Activated CD8-positive, alpha-beta memory T cell treated with anti-CD3 and anti-CD28 coated beads, Interleukin-2, amount 50 U/mL, for 24 hours (primary cell): Measurements from ENCODE around the gene NRL.

Experiments
- DNase-seq: peaks from one replicate; pipeline ENCODE4 v3.0.0-alpha.2; 2020; ENCODE audit errors: extremely low read depth

NRL gene

DNA sequence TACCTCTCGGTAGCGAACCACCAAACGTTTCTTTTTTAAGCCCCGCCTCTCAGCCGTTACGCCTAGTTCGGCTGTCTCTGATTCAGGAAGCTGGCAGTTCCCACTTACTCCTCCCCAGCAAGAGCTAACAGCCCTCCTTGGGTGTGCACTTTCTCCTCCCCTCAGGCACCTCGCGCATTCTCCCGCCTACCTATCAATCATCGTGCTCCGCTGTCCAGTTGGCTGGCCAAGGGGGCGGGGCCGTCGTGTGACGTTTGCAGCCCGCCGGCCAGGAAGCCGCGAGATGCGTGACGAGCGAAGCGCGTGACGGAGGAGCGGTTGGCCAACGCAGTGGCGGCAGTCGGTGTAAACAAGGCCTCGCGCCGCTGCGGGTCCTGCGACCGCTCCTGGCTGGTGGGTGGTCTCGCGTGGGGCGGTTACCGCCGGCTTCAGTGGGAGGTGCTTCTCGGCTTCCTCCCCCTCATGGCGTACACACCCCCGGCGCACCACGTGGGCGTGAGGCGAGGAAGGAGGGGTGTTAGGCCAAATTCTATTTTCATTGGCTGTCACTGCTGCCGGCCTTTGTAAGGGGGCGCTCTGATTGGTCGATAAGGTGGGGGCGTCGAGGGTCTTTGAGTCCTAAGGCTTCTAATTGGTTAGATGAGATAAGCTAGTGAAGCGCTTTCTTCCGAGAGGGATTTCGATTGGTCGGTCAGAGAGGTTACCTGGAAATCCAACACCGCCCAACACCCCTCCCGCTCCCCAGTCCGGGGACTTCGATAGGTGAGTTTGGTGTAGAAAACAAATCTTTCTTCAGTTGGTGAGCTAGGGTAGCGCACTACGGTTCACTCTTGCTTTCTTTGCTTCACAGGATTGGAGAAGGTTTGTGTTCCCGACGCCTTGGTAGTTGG, at the start of gene NRL, which contains the start of gene DCAF11:
Gene NRL, minus strand, starts transcription at position 418 of the 890 bp plus-strand sequence. CDS start 32,101 bp downstream, outside the sequence.
Gene DCAF11, plus strand, starts transcription at position 246 of the 890 bp plus-strand sequence. CDS start 818 bp downstream, outside the sequence.
- DNase-seq: peak; percentile 94

GRCh38 chr14:24162093-24162492, 47.3 kb upstream of the NRL start:
- DNase-seq: no peak

GRCh38 chr14:24160850-24161804, 46.4 kb upstream of the NRL start, which contains the start of gene IRF9:
Gene IRF9, plus strand, starts transcription at chr14:24161265. Its CDS starts 880 bp downstream, at chr14:24162145.
- DNase-seq: peak; percentile 98

- DNase-seq: no peak
These were observed 45.7 kb upstream of the NRL start for GRCh38 chr14:24160499-24160849.

DNA sequence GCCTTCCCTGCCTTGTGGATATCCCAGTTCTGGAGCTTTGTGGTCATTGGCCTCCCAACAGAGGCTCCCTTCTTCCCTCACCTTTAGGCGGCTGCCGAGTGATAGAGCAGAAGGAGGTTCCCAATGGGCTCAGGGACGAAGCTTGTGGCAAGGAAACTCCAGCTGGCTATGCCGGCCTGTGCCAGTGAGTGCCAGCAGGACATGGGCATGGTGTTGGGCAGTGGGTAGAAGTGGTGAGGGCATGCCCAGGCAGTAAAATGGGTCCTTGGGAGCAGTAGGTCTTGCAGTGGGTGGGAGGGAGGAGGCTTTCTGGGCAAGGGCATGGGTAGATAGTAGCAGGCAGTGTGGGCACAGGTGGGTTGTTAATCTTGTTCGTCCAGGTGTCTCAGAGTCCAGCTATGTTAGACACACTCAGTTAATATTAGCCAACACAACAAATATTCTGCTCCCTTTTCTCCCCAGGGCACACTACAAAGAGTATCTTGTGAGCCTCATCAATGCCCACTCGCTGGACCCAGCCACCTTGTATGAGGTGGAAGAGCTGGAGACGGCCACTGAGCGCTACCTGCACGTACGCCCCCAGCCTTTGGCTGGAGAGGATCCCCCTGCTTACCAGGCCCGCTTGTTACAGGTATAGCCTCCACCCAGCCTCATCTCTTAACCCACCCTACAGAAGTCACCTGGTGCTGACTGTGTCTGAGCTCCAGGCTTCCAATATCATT, 45.2 kb upstream of the NRL start:
- DNase-seq: no peak

DNA sequence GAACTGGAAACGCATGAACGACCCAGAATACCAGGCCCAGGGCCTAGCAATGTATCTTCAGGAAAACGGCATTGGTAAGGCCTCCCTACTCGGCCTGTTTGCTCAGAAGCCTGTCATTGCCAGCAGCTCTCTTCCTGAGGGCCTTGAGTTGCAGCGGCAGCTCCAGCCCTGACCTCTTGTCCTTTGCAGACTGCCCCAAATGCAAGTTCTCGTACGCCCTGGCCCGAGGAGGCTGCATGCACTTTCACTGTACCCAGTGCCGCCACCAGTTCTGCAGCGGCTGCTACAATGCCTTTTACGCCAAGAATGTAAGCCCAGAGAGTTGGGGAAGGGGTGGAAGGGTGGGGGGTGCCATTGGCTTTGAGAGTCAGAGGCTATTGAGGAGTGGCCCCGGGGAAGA, 42.6 kb upstream of the NRL start:
- no peak for DNase-seq

DNA sequence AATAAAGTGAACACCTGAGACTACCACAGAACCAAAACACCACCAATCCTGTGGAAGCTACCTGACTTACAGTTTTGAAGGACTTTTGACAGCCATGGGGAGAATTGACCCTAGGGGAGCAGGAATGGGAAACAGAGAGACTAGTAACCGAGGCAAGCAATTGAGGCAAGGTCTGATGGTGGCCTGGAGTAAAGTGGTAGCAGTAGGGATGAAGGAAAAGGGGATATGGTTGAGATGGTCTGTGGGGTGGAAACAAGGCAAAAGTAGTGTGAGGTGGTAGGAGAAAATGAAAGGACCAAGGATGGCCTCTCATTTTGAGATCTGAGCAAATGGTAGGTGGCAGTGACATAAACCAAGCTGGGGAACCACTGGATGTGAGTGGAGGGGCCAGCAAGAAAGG, 42.1 kb upstream of the NRL start:
- DNase-seq: no peak

GRCh38 chr14:24155100-24155499, 40.4 kb upstream of the NRL start:
- DNase-seq: no peak

GRCh38 chr14:24151404-24152080, 36.8 kb upstream of the NRL start:
- no peak for DNase-seq

DNA sequence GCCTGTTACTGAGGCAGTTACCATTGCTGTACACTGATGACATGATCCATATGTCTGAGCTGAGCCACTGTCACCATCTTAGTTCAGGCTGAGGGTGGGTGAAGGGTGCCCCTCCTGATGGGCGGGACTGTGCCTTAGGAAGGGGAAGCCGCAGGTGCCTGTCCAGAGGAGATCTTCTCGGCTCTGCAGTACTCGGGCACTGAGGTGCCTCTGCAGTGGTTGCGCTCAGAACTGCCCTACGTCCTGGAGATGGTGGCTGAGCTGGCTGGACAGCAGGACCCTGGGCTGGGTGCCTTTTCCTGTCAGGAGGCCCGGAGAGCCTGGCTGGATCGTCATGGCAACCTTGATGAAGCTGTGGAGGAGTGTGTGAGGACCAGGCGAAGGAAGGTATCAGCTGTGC, 36.2 kb upstream of the NRL start:
- no peak for DNase-seq

- no peak for DNase-seq
These were observed 35.8 kb upstream of the NRL start for GRCh38 chr14:24150567-24150966.

DNA sequence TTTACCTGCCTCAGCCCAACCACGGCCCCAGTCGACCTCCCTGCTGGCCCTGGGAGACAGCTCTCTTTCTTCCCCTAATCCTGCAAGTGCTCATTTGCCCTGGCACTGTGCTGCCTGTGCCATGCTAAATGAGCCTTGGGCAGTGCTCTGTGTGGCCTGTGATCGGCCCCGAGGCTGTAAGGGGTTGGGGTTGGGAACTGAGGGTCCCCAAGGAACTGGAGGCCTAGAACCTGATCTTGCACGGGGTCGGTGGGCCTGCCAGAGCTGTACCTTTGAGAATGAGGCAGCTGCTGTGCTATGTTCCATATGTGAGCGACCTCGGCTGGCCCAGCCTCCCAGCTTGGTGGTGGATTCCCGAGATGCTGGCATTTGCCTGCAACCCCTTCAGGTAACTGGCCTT, 35.3 kb upstream of the NRL start:
- no peak for DNase-seq

GRCh38 chr14:24149302-24149969, 34.7 kb upstream of the NRL start:
- no peak for DNase-seq

- no peak for DNase-seq
These were observed 33.1 kb upstream of the NRL start for GRCh38 chr14:24147761-24148428.

DNA sequence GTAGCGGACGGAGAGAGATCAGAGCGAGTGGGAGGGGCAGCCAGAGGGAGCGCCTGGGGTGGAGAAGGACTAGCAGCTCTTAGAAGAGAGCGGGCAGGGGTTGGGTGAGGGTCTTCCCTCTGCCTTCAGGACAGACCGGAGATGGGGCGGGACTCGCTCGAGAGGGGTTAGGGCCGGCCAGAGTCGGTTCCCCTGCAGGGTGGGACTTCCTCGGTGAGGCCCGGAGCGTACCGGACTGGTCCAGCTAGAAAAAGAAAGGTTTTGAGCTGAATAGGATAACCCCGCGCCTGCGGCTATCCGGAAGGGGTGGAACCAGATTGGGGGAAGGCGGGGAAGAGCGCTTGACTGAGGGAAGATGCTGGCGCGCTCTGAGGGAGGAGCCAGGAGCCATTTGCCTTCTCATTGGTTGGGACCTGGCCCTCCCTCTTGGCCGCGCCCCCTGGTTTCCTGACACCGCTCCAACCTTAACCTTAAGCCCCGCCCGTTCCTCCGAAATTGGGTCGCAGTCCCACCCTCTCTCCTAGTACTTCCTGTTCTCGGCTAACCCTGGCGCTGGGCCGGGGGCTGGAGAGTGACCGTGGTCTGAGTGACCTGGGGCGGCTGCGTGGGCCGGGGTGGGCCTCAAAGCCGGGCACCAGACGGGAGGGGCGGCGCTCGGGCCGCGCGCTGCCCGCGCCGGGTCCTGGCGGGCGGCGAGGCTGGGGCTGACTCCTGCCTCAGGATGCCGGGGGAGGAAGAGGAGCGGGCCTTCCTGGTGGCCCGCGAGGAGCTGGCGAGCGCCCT, 32.4 kb upstream of the NRL start, which contains the start of gene RNF31:
Gene RNF31, plus strand, starts transcription at position 521 of the 783 bp plus-strand sequence. Its CDS starts 201 bp downstream, at position 722.
- peak; percentile 96 for DNase-seq

DNA sequence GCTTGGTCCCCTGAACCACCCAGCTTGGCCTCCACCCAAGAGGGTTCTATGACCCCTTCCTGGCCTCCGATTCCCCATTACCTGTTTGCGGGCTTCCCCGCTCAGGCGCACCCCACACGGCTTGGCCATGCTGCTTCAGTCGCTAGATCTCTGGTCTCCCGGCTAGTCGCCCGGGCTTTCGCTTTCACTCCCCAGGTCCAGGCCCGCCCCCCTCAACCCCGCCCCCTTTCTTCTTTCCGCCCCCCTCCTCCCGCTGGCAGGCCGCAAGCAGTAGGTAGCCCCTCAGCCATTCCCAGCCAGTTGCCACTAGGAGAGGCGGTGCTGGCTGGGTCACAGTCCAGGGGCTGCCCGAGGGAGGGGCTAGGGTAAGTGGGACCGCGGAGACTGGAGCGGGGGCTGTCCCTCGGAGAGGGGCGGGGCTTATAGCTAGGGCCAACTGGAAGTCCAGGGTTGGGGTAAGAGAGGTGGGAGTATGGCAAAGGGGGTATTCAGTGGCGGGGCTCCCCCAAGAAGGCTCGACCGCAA, 31.8 kb upstream of the NRL start, which contains the start of gene PSME2:
Gene PSME2, minus strand, starts transcription at position 158 of the 525 bp plus-strand sequence. Its CDS starts 29 bp downstream, at position 129.
- peak; percentile 78 for DNase-seq

GRCh38 chr14:24145690-24146452, 31.1 kb upstream of the NRL start:
- no peak for DNase-seq

DNA sequence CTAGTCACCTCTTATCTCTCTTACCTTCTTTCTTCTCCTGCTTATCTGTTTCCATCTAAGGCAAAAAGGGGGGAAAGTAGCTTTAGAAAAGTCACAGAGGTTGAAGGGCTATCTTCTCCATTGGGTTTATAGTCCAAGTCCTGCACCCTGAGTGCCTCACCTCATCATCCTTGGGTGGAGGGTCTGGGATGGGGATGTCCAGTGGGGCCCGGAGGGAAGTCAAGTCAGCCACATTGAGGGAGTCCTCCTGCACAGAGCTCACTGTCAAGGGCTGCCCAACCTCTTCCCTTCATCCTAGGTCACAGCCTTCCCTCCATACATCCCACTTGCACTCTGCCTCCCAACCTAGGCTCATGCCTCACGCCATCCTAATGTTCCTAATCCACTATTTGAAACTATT, 30.5 kb upstream of the NRL start:
- no peak for DNase-seq
